MCF 10A (cell line): ENCODE measurements around the gene IPO4. TPM values are rescaled to one million over a fixed set of nuclear protein-coding genes. Genes with fewer than 3 reads are reported as not detected.

Experiments used
- BruUV-seq: library from RNA; stranded (reverse); fragments of 400-500 nt; replicated peaks from 2 replicates; lab custom pipeline; 2021; lab: Mats Ljungman, UMichigan
- CTCF ChIA-PET: fragments of 300-600 bp; sonication (Branson Sonifier 250); formaldehyde crosslinking; extraction: SDS; loops from one replicate; lab custom pipeline; 2021; ENCODE audit warnings: antibody characterized with exemption, inconsistent platforms; lab: Yijun Ruan, JAX
- POLR2A ChIA-PET: fragments of 300-600, 350-650 bp; sonication (Branson Sonifier 250); formaldehyde crosslinking; extraction: SDS; loops from one replicate; lab custom pipeline; 2020; ENCODE audit warnings: antibody characterized with exemption, inconsistent platforms; lab: Yijun Ruan, JAX
- DNase-seq: peaks from one replicate; pipeline ENCODE4 v3.0.0-alpha.2; 2018; ENCODE audit not compliant: unreplicated experiment
- H3K27ac Mint-ChIP-seq: one replicate; pipeline ENCODE4 v1.8.0; 2022; ENCODE audit warnings: mild to moderate bottlenecking, low read depth, mixed read lengths; ENCODE audit not compliant: unreplicated experiment
- H3K27me3 Mint-ChIP-seq: one replicate; pipeline ENCODE4 v1.8.0; 2022; ENCODE audit warnings: mixed read lengths; ENCODE audit not compliant: insufficient read depth, unreplicated experiment
- H3K36me3 Mint-ChIP-seq: one replicate; pipeline ENCODE4 v1.8.0; 2022; ENCODE audit warnings: mild to moderate bottlenecking, moderate library complexity, mixed read lengths; ENCODE audit not compliant: insufficient read depth, unreplicated experiment
- H3K4me1 Mint-ChIP-seq: one replicate; pipeline ENCODE4 v1.8.0; 2022; ENCODE audit warnings: mixed read lengths; ENCODE audit not compliant: insufficient read depth, unreplicated experiment
- H3K4me3 Mint-ChIP-seq: one replicate; pipeline ENCODE4 v1.8.0; 2022; ENCODE audit warnings: mild to moderate bottlenecking, moderate library complexity, mixed read lengths; ENCODE audit not compliant: unreplicated experiment
- H3K9me3 Mint-ChIP-seq: one replicate; pipeline ENCODE4 v1.8.0; 2022; ENCODE audit warnings: mixed read lengths; ENCODE audit not compliant: unreplicated experiment
- CTCF ChIP-seq: fragments of 200-600 bp; IDR thresholded peaks from one replicate; pipeline ENCODE4 v1.8.0; 2022; ENCODE audit warnings: antibody characterized with exemption, mild to moderate bottlenecking; ENCODE audit not compliant: unreplicated experiment
- intact Hi-C: fragments of 100-400 bp; cut with micrococcal nuclease; formaldehyde crosslinking; loops from 2 replicates; pipeline ENCODE4 v1.14.1; 2022
- total RNA-seq: library from RNA; stranded (reverse); gene quantifications from 2 replicates; pipeline ENCODE4 v1.2.3, GENCODE V29; 2022

The IPO4 gene
- total RNA-seq, 1 experiment from 2014 or later: 100 TPM

GRCh38 chr14:24185741-24186140 lies 2.9 kb downstream of the IPO4 start:
- no peak for DNase-seq
- Mint-ChIP-seq H3K4me1 (peaks cover 12% of the 10 kb centered on the region), H3K27me3 (no peaks in the 10 kb centered on the region), H3K27ac (no peak overlapping the region), H3K36me3 (peaks cover 60% of the 10 kb centered on the region), H3K9me3 (no peaks in the 10 kb centered on the region), H3K4me3 (no peak overlapping the region)
- TF ChIP-seq CTCF: no peak
- BruUV-seq: no TSS peak
- CTCF ChIA-PET: interaction anchor here (0.6 to 7.0 kb wide), 8 partner anchors 22 to 625 kb away, joined by 3 to 51 read pairs (median 4); partner anchors contain the start of genes IRF9 and LTB4R2
- intact Hi-C loops: no loop called here
- POLR2A ChIA-PET: interaction anchor here (1.3 to 4.0 kb wide), 2 partner anchors 27 to 39 kb away, joined by 6 to 25 read pairs; partner anchors contain the start of genes CHMP4A, PSME2 and RNF31

GRCh38 chr14:24185026-24185425 lies 3.6 kb downstream of the IPO4 start:
- CTCF ChIA-PET: interaction anchor here (0.8 to 7.0 kb wide), 5 partner anchors 24 to 149 kb away, joined by 4 to 51 read pairs (median 5); partner anchors contain the start of genes IRF9, LTB4R2 and TINF2
- Mint-ChIP-seq H3K9me3 (no peaks in the 10 kb centered on the region), H3K36me3 (peaks cover 61% of the 10 kb centered on the region), H3K4me1 (peaks cover 9% of the 10 kb centered on the region), H3K27me3 (no peaks in the 10 kb centered on the region), H3K27ac (no peak overlapping the region), H3K4me3 (no peak overlapping the region)
- BruUV-seq: no TSS peak
- POLR2A ChIA-PET: interaction anchor here (0.6 to 1.3 kb wide), 2 partner anchors 28 to 58 kb away, joined by 3 to 6 read pairs; partner anchors contain the start of genes CHMP4A and TINF2
- DNase-seq: no peak
- intact Hi-C loops: no loop called here
- TF ChIP-seq CTCF: no peak

- POLR2A ChIA-PET: interaction anchor here (0.6 to 1.3 kb wide), 2 partner anchors 29 to 58 kb away, joined by 3 to 6 read pairs; partner anchors contain the start of genes CHMP4A and TINF2
- BruUV-seq: no TSS peak
- no peaks in the 10 kb centered on the region for H3K9me3 Mint-ChIP-seq
- H3K27ac Mint-ChIP-seq: no peak overlapping the region
- CTCF ChIA-PET: interaction anchor here (0.6 to 7.0 kb wide), 4 partner anchors 10 to 58 kb away, joined by 3 to 51 read pairs (median 6); partner anchors contain the start of genes IRF9 and TINF2
- no peak for TF ChIP-seq CTCF
- peaks cover 5% of the 10 kb centered on the region for H3K4me1 Mint-ChIP-seq
- no peak overlapping the region for H3K4me3 Mint-ChIP-seq
- intact Hi-C loops: no loop called here
- H3K27me3 Mint-ChIP-seq: no peaks in the 10 kb centered on the region
- no peak for DNase-seq
- H3K36me3 Mint-ChIP-seq: peaks cover 67% of the 10 kb centered on the region
Measured at GRCh38 chr14:24184104-24184970, 4.3 kb downstream of the IPO4 start.

- CTCF ChIA-PET: interaction anchor here (7.0 kb wide), 1 partner anchor 22 kb away, joined by 51 read pairs; the partner anchor contains the start of gene IRF9
- Mint-ChIP-seq H3K4me3 (no peak overlapping the region), H3K27ac (no peak overlapping the region), H3K36me3 (peaks cover 64% of the 10 kb centered on the region), H3K4me1 (no peaks in the 10 kb centered on the region), H3K9me3 (no peaks in the 10 kb centered on the region), H3K27me3 (no peaks in the 10 kb centered on the region)
- TF ChIP-seq CTCF: no peak
- no TSS peak for BruUV-seq
- intact Hi-C loops: no loop called here
- no peak for DNase-seq
- POLR2A ChIA-PET: no interaction called here
Measured at GRCh38 chr14:24183014-24183481, 5.6 kb downstream of the IPO4 start.
